Endothelial cell of umbilical vein (primary cell): Measurements from ENCODE around the gene BAX. TPM values are rescaled to one million over a fixed set of nuclear protein-coding genes. Genes with fewer than 3 reads are reported as not detected.

Experiments used
- BruUV-seq: library from RNA; stranded (reverse); fragments of 400-500 nt; replicated peaks from 2 replicates; lab custom pipeline; 2021; lab: Mats Ljungman, UMichigan
- CTCF ChIA-PET: fragments of 300-600, 350-600 bp; sonication (Branson Sonifier 250); formaldehyde crosslinking; loops from one replicate; lab custom pipeline; 2021; ENCODE audit warnings: antibody characterized with exemption, inconsistent platforms; lab: Charles Lee
- POLR2A ChIA-PET: fragments of 300-600, 350-600 bp; sonication (Branson Sonifier 250); formaldehyde crosslinking; loops from one replicate; lab custom pipeline; 2021; ENCODE audit warnings: antibody characterized with exemption, inconsistent platforms; lab: Charles Lee
- DNase-seq: peaks from one replicate; pipeline ENCODE4 v3.0.0-alpha.2; 2011; ENCODE audit warnings: low read depth, low spot score
- FAIRE-seq: peaks from 2 replicates; lab custom pipeline; 2011; peaks lifted over from hg19 to GRCh38; lab: Jason Lieb, UNC
- H2AFZ ChIP-seq: 2 replicates; pipeline ENCODE4 v1.6.0; 2012; ENCODE audit warnings: low read depth, low read length, control low read depth, inconsistent platforms
- H3K27ac ChIP-seq: 2 replicates; pipeline ENCODE4 v1.5.1; 2011; ENCODE audit warnings: low read depth, mild to moderate bottlenecking, control low read depth, low read length, moderate library complexity; ENCODE audit not compliant: insufficient read depth
- H3K27me3 ChIP-seq, 2 experiments: 2 replicates each; pipeline versions ENCODE4 v1.6.0 to v1.6.1; 2011; ENCODE audit warnings: low read length in 2 of 2, mixed read lengths in 1 of 2; ENCODE audit not compliant: control insufficient read depth in 2 of 2, insufficient read depth in 2 of 2
- H3K36me3 ChIP-seq, 2 experiments: 2 replicates in 1 of 2; 3 replicates in 1 of 2; pipeline ENCODE4 v1.5.1; 2011; ENCODE audit warnings: low read length in 2 of 2, mild to moderate bottlenecking in 1 of 2, moderate library complexity in 1 of 2; ENCODE audit not compliant: control insufficient read depth in 2 of 2, insufficient read depth in 2 of 2; ENCODE audit errors: extremely low read depth in 1 of 2
- H3K4me1 ChIP-seq: 3 replicates; pipeline ENCODE4 v1.5.1; 2011; ENCODE audit warnings: mild to moderate bottlenecking, low read length; ENCODE audit not compliant: control insufficient read depth, insufficient read depth; ENCODE audit errors: extremely low read depth
- H3K4me2 ChIP-seq: 2 replicates; pipeline ENCODE4 v1.6.1; 2011; ENCODE audit warnings: low read length, control low read depth, mixed read lengths; ENCODE audit not compliant: insufficient read depth
- H3K4me3 ChIP-seq, 3 experiments: fragments of 200-600 bp in 1 of 3; sonication (generic), shearing (Covaris generic) in 1 of 3; replicated peaks in 1 of 3; 2 replicates each; pipeline ENCODE4 v1.5.1; 2011 to 2016; ENCODE audit warnings: control low read depth in 3 of 3, low read length in 3 of 3, mild to moderate bottlenecking in 2 of 3, inconsistent platforms in 1 of 3, low read depth in 1 of 3, moderate library complexity in 1 of 3; ENCODE audit not compliant: insufficient read depth in 1 of 3
- H3K79me2 ChIP-seq: 2 replicates; pipeline ENCODE4 v1.6.0; 2012; ENCODE audit warnings: low read length, inconsistent platforms; ENCODE audit not compliant: control insufficient read depth, insufficient read depth
- H3K9ac ChIP-seq: replicated peaks from 2 replicates; pipeline ENCODE3; 2011; ENCODE audit warnings: low read length, control low read depth; ENCODE audit not compliant: insufficient read depth; ENCODE audit errors: extremely low read depth
- H3K9me1 ChIP-seq: replicated peaks from 3 replicates; pipeline ENCODE4 v1.6.0; 2011; ENCODE audit warnings: mild to moderate bottlenecking, low read length; ENCODE audit not compliant: control insufficient read depth, insufficient read depth; ENCODE audit errors: extremely low read depth
- H3K9me3 ChIP-seq: replicated peaks from 2 replicates; pipeline ENCODE4 v1.5.1; 2012; ENCODE audit warnings: low read length, inconsistent platforms; ENCODE audit not compliant: control insufficient read depth, insufficient read depth
- H4K20me1 ChIP-seq: replicated peaks from 2 replicates; pipeline ENCODE3; 2011; ENCODE audit warnings: mild to moderate bottlenecking, low read length; ENCODE audit not compliant: control insufficient read depth, insufficient read depth; ENCODE audit errors: extremely low read depth
- FOS ChIP-seq: IDR thresholded peaks from 2 replicates; pipeline ENCODE4 v1.6.1; 2011; ENCODE audit warnings: mild to moderate bottlenecking, low read length, moderate library complexity, borderline replicate concordance; ENCODE audit not compliant: insufficient read depth
- POLR2A ChIP-seq: IDR thresholded peaks from 2 replicates; pipeline ENCODE4 v1.6.1; 2012; ENCODE audit warnings: low read depth, mild to moderate bottlenecking, control low read depth, low read length
- POLR2AphosphoS5 ChIP-seq: IDR thresholded peaks from 2 replicates; pipeline ENCODE4 v1.6.1; 2012; ENCODE audit warnings: low read depth, mild to moderate bottlenecking, control low read depth, low read length, moderate library complexity; ENCODE audit not compliant: insufficient read depth
- dilution Hi-C: fragments of 300-500 bp; cut with MboI; formaldehyde crosslinking; loops from one replicate; pipeline ENCODE4 v1.15.0; 2019; ENCODE audit warnings: low sequenced_read_pairs; ENCODE audit not compliant: extremely low pct_ligation_motif_present
- intact Hi-C: fragments of 100-400 bp; cut with micrococcal nuclease; formaldehyde crosslinking; loops from one replicate; pipeline ENCODE4 v1.10.0; 2022
- polyA plus RNA-seq, 4 experiments: library from polyadenylated mRNA; depleted of rRNA in 3 of 4; stranded (reverse) in 3 of 4; unstranded in 1 of 4; fragments of >200 nt; gene quantifications; 2 replicates each; pipeline versions ENCODE4 v1.2.1 to v1.2.3, GENCODE V29; 2011 to 2012; ENCODE audit warnings: missing spikeins in 1 of 4
- total RNA-seq: library from RNA; stranded (reverse); gene quantifications from 2 replicates; pipeline ENCODE4 v1.2.3, GENCODE V29; 2021
- TF ChIP-seq, protein P1 (sequence below): IDR thresholded peaks from 2 replicates; pipeline ENCODE4 v1.6.1; 2011; ENCODE audit not compliant: insufficient read depth, insufficient read length

Gene BAX
- total and polyA plus RNA-seq, 2 donors (not counting 3 experiments of a cell fraction or from before 2014, with no cell fraction given), result 267 to 283 TPM

DNA sequence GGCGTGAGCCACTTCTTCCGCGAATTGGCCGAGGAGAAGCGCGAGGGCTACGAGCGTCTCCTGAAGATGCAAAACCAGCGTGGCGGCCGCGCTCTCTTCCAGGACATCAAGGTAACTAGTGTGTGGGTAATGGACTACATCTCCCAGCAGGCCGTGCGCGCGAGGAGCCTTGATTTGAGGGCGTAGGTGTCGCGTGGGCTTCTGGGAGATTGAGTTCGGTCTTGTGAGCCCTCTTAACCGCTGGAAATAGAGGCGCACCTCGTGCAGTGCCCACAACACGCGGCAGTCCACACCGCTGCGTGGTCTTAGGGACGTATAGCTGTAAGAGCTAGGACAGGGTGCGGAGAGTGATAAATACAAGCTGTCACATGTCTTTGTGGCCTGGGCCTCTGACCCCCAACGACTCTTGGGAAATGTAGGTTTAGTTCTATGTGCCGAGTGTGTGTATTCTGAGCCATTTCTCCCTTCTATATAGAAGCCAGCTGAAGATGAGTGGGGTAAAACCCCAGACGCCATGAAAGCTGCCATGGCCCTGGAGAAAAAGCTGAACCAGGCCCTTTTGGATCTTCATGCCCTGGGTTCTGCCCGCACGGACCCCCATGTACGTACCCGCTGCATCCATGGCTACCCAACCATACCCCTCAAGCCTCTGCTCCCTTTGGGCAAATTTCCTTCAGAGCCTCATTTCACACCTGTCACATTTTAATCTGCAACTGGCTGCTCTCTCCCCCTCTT is 11.3 kb downstream of the BAX start:
- peaks cover 25% of the 10 kb centered on the region for H3K4me1 ChIP-seq
- peak overlapping the region; percentile 31 for H3K9ac ChIP-seq
- no peaks in the 10 kb centered on the region for H3K27me3 ChIP-seq
- TF ChIP-seq POLR2A (peak; percentile 79), FOS (no peak), POLR2AphosphoS5 (no peak)
- TF ChIP-seq, protein P1, sequence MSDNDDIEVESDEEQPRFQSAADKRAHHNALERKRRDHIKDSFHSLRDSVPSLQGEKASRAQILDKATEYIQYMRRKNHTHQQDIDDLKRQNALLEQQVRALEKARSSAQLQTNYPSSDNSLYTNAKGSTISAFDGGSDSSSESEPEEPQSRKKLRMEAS, result no peak
- H4K20me1 ChIP-seq, result peaks cover 3% of the 10 kb centered on the region
- H3K36me3 ChIP-seq, result peaks cover 3 to 9% of the 10 kb centered on the region in 2 experiments
- dilution Hi-C loops, result no loop called here
- no peaks in the 10 kb centered on the region for H3K9me1 ChIP-seq
- FAIRE-seq (peak; percentile 96), DNase-seq (peak; percentile 85)
- intact Hi-C loops, result loop anchor here (1.0 to 2.0 kb wide), 4 partner anchors 12 to 130 kb away; partner anchors contain the start of genes BAX, HSD17B14, NUCB1 and PPP1R15A
- TSS peak; percentile 80 for BruUV-seq
- peak overlapping the region; percentile 35 to 79 (median 60) for H3K4me3 ChIP-seq
- H3K4me2 ChIP-seq, result peak overlapping the region; percentile 62
- ChIA-PET CTCF (interaction anchor here (1.0 to 2.7 kb wide), 4 partner anchors 121 to 178 kb away, joined by 5 to 20 read pairs (median 16); no protein-coding TSS in a partner anchor), POLR2A (interaction anchor here (0.6 to 2.3 kb wide), 6 partner anchors 14 to 90 kb away, joined by 3 to 14 read pairs (median 3); partner anchors contain the start of genes NUCB1 and RUVBL2)
- no peak overlapping the region for H2AFZ ChIP-seq
- H3K9me3 ChIP-seq, result no peaks in the 10 kb centered on the region
- H3K27ac ChIP-seq, result peak overlapping the region; percentile 35
- H3K79me2 ChIP-seq, result peaks cover 16% of the 10 kb centered on the region
